GM23338 (cell line): ENCODE results near the gene TMX3. TPM values are rescaled to one million over a fixed set of nuclear protein-coding genes. Genes with fewer than 3 reads are reported as not detected.

ENCODE experiments used
- ATAC-seq: fragments of 200-7000 bp; cut with Tn5 transposase; 3 replicates; pipeline ENCODE4 v1.9.1; 2020
- DNase-seq: peaks from one replicate; pipeline ENCODE4 v3.0.0-alpha.2; 2015; ENCODE audit warnings: low spot score
- H2AFZ ChIP-seq: fragments of 200-600 bp; sonication (generic); 2 replicates; pipeline ENCODE4 v1.8.0; 2016; ENCODE audit warnings: antibody characterized with exemption, mild to moderate bottlenecking, moderate library complexity
- H3F3A ChIP-seq: fragments of 200-600 bp; sonication (generic); replicated peaks from 2 replicates; pipeline ENCODE4 v1.8.0; 2017; ENCODE audit warnings: antibody characterized with exemption, mixed run types, low read depth
- H3K27ac ChIP-seq: fragments of 200-600 bp; sonication (generic); 2 replicates; pipeline ENCODE4 v1.6.1; 2016; ENCODE audit warnings: low read depth
- H3K27me3 ChIP-seq: fragments of 200-600 bp; sonication (generic); 2 replicates; pipeline ENCODE4 v1.8.0; 2016; ENCODE audit warnings: mild to moderate bottlenecking, mixed run types, moderate library complexity; ENCODE audit not compliant: insufficient read depth
- H3K36me3 ChIP-seq: fragments of 200-600 bp; sonication (generic); 2 replicates; pipeline ENCODE4 v1.8.0; 2016; ENCODE audit warnings: mild to moderate bottlenecking; ENCODE audit not compliant: insufficient read depth
- H3K4me1 ChIP-seq: fragments of 200-600 bp; sonication (generic); 2 replicates; pipeline ENCODE4 v1.8.0; 2016; ENCODE audit warnings: mild to moderate bottlenecking, moderate library complexity; ENCODE audit not compliant: insufficient read depth
- H3K4me2 ChIP-seq: fragments of 200-600 bp; sonication (generic); 2 replicates; pipeline ENCODE4 v1.7.1; 2017; ENCODE audit warnings: mixed run types
- H3K4me3 ChIP-seq: fragments of 200-600 bp; sonication (generic); 2 replicates; pipeline ENCODE4 v1.6.1; 2016; ENCODE audit warnings: mixed run types
- H3K79me2 ChIP-seq: fragments of 200-600 bp; sonication (generic); replicated peaks from 2 replicates; pipeline ENCODE4 v1.8.0; 2017; ENCODE audit warnings: mild to moderate bottlenecking; ENCODE audit not compliant: insufficient read depth
- H3K9me2 ChIP-seq: fragments of 200-600 bp; sonication (generic); 2 replicates; pipeline ENCODE4 v1.8.0; 2017; ENCODE audit not compliant: insufficient read depth
- H4K20me1 ChIP-seq: fragments of 200-600 bp; sonication (generic); replicated peaks from 2 replicates; pipeline ENCODE4 v1.8.0; 2017; ENCODE audit warnings: mild to moderate bottlenecking; ENCODE audit not compliant: insufficient read depth
- H3K27ac Mint-ChIP-seq: 2 replicates; pipeline ENCODE4 v1.8.0; 2020; ENCODE audit warnings: inconsistent platforms, mild to moderate bottlenecking, moderate library complexity, mixed read lengths
- H3K27me3 Mint-ChIP-seq: 3 replicates; pipeline ENCODE4 v1.8.0; 2022; ENCODE audit warnings: low read depth, mild to moderate bottlenecking, moderate library complexity, mixed read lengths, inconsistent platforms; ENCODE audit not compliant: insufficient read depth, poor library complexity
- H3K36me3 Mint-ChIP-seq: 3 replicates; pipeline ENCODE4 v1.8.0; 2021; ENCODE audit warnings: low read depth, mild to moderate bottlenecking, inconsistent platforms, moderate library complexity, mixed read lengths
- H3K4me1 Mint-ChIP-seq: 3 replicates; pipeline ENCODE4 v1.8.0; 2020; ENCODE audit warnings: mild to moderate bottlenecking, inconsistent platforms, mixed read lengths
- H3K4me3 Mint-ChIP-seq: 3 replicates; pipeline ENCODE4 v1.8.0; 2021; ENCODE audit warnings: moderate library complexity, mild to moderate bottlenecking, inconsistent platforms, mixed read lengths
- H3K9me3 Mint-ChIP-seq: 3 replicates; pipeline ENCODE4 v1.8.0; 2020; ENCODE audit warnings: moderate library complexity, mild to moderate bottlenecking, inconsistent platforms, mixed read lengths
- CREB1 ChIP-seq: fragments of 250-450 bp; sonication (Bioruptor Pico); IDR thresholded peaks from 2 replicates; pipeline ENCODE4 v1.5.0; 2020; ENCODE audit warnings: low read depth, mild to moderate bottlenecking, moderate library complexity
- EZH2 ChIP-seq: fragments of 200-600 bp; sonication (generic); IDR thresholded peaks from one replicate; pipeline ENCODE4 v1.8.0; 2017; ENCODE audit warnings: antibody characterized with exemption, mild to moderate bottlenecking, low read depth; ENCODE audit not compliant: unreplicated experiment
- EZH2phosphoT487 ChIP-seq: fragments of 200-600 bp; sonication (generic); IDR thresholded peaks from one replicate; pipeline ENCODE4 v1.8.1; 2018; ENCODE audit warnings: antibody characterized with exemption; ENCODE audit not compliant: unreplicated experiment
- JUNB ChIP-seq: IDR thresholded peaks from one replicate; pipeline ENCODE4 v1.6.1; 2016; ENCODE audit warnings: antibody characterized with exemption; ENCODE audit not compliant: unreplicated experiment
- NANOG ChIP-seq: IDR thresholded peaks from 2 replicates; pipeline ENCODE4 v1.6.1; 2016; ENCODE audit warnings: antibody characterized with exemption, borderline replicate concordance
- POLR2AphosphoS5 ChIP-seq: IDR thresholded peaks from 2 replicates; pipeline ENCODE4 v1.6.1; 2016; ENCODE audit warnings: antibody characterized with exemption, low read depth
- STAT1 ChIP-seq: IDR thresholded peaks from one replicate; pipeline ENCODE4 v1.6.1; 2016; ENCODE audit warnings: antibody characterized with exemption; ENCODE audit not compliant: unreplicated experiment
- ZNF114 ChIP-seq: fragments of 250-450 bp; sonication (Bioruptor Pico); IDR thresholded peaks from 2 replicates; pipeline ENCODE4 v1.5.0; 2020; ENCODE audit warnings: mild to moderate bottlenecking, moderate library complexity
- ZNF331 ChIP-seq: fragments of 250-450 bp; sonication (Bioruptor Pico); IDR thresholded peaks from 2 replicates; pipeline ENCODE4 v1.5.0; 2020; ENCODE audit warnings: low read depth, mild to moderate bottlenecking, moderate library complexity
- polyA plus RNA-seq: library from polyadenylated mRNA; unstranded; fragments of >200 nt; fragmentation: Nextera tagmentation; extraction: Ambion mirVana; gene quantifications from 2 replicates; pipeline ENCODE4 v1.2.1, GENCODE V29; 2016
- total RNA-seq: library from RNA; depleted of rRNA; stranded (reverse); fragments of >200 nt; shearing (Covaris generic); gene quantifications from 2 replicates; pipeline ENCODE4 v1.2.3, GENCODE V29; 2014
- TF ChIP-seq, protein P1 (sequence below): IDR thresholded peaks from one replicate; pipeline ENCODE4 v1.6.1; 2018; ENCODE audit warnings: antibody characterized with exemption; ENCODE audit not compliant: unreplicated experiment
- TF ChIP-seq, protein P2 (sequence below): fragments of 250-450 bp; sonication (Bioruptor Pico); IDR thresholded peaks from 2 replicates; pipeline ENCODE4 v1.5.0; 2020; ENCODE audit warnings: mild to moderate bottlenecking, moderate library complexity
- TF ChIP-seq, protein P3 (sequence below), 2 experiments: fragments of 200-600 bp in 1 of 2; sonication (generic) in 1 of 2; conservative IDR thresholded peaks; 2 replicates each; pipeline versions ENCODE4 v1.5.1 to v1.6.1; 2016 to 2017; ENCODE audit warnings: antibody characterized with exemption in 2 of 2, low read depth in 2 of 2, mild to moderate bottlenecking in 2 of 2, moderate library complexity in 1 of 2

TMX3 gene
- total and polyA plus RNA-seq, 2 experiments from 2014 or later: 12.4 to 40.1 TPM

DNA sequence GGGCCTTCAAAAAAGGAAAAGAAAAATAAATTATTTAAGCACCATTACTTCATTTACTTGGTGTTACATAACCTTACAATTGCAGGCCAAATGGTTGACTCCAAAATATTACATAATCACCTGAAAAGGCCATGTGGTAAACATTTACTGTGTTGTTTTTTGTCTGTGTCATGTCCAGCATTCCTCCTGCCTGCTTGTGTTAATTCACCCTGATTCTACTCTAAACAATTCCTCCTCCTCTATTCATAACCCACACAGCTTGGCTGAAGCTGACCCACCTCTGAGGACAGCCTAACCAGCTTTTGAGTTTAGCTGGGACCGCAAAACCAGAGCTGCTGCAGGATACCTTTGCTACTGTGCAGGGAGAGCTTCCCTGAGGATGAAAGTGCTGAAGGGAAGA lies 35.4 kb downstream of the TMX3 start:
- DNase-seq (no peak), ATAC-seq (no peak)
- Mint-ChIP-seq H3K4me3 (no peak overlapping the region), H3K36me3 (peaks cover 36% of the 10 kb centered on the region), H3K27ac (no peak overlapping the region; the same call in 1 of the 2 replicates), H3K4me1 (no peaks in the 10 kb centered on the region), H3K9me3 (no peaks in the 10 kb centered on the region), H3K27me3 (peaks cover 3% of the 10 kb centered on the region)
- Histone ChIP-seq H3K4me2 (no peak overlapping the region), H2AFZ (no peak overlapping the region), H3K9me2 (no peaks in the 10 kb centered on the region), H3K4me3 (no peak overlapping the region), H3K4me1 (no peaks in the 10 kb centered on the region), H3F3A (no peaks in the 10 kb centered on the region), H3K36me3 (peaks cover 4% of the 10 kb centered on the region; the same call in 1 of the 2 replicates), H3K27ac (no peak overlapping the region), H4K20me1 (no peaks in the 10 kb centered on the region; the same call in 1 of the 2 replicates), H3K79me2 (no peaks in the 10 kb centered on the region), H3K27me3 (no peaks in the 10 kb centered on the region)
- TF ChIP-seq EZH2phosphoT487 (no peak), JUNB (no peak), ZNF114 (no peak), CREB1 (CRISPR knock-in tag) (no peak), POLR2AphosphoS5 (no peak), ZNF331 (CRISPR knock-in tag) (no peak), NANOG (no peak), EZH2 (no peak), STAT1 (no peak)
- TF ChIP-seq, protein P1, sequence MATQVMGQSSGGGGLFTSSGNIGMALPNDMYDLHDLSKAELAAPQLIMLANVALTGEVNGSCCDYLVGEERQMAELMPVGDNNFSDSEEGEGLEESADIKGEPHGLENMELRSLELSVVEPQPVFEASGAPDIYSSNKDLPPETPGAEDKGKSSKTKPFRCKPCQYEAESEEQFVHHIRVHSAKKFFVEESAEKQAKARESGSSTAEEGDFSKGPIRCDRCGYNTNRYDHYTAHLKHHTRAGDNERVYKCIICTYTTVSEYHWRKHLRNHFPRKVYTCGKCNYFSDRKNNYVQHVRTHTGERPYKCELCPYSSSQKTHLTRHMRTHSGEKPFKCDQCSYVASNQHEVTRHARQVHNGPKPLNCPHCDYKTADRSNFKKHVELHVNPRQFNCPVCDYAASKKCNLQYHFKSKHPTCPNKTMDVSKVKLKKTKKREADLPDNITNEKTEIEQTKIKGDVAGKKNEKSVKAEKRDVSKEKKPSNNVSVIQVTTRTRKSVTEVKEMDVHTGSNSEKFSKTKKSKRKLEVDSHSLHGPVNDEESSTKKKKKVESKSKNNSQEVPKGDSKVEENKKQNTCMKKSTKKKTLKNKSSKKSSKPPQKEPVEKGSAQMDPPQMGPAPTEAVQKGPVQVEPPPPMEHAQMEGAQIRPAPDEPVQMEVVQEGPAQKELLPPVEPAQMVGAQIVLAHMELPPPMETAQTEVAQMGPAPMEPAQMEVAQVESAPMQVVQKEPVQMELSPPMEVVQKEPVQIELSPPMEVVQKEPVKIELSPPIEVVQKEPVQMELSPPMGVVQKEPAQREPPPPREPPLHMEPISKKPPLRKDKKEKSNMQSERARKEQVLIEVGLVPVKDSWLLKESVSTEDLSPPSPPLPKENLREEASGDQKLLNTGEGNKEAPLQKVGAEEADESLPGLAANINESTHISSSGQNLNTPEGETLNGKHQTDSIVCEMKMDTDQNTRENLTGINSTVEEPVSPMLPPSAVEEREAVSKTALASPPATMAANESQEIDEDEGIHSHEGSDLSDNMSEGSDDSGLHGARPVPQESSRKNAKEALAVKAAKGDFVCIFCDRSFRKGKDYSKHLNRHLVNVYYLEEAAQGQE: no peak
- TF ChIP-seq, protein P2, sequence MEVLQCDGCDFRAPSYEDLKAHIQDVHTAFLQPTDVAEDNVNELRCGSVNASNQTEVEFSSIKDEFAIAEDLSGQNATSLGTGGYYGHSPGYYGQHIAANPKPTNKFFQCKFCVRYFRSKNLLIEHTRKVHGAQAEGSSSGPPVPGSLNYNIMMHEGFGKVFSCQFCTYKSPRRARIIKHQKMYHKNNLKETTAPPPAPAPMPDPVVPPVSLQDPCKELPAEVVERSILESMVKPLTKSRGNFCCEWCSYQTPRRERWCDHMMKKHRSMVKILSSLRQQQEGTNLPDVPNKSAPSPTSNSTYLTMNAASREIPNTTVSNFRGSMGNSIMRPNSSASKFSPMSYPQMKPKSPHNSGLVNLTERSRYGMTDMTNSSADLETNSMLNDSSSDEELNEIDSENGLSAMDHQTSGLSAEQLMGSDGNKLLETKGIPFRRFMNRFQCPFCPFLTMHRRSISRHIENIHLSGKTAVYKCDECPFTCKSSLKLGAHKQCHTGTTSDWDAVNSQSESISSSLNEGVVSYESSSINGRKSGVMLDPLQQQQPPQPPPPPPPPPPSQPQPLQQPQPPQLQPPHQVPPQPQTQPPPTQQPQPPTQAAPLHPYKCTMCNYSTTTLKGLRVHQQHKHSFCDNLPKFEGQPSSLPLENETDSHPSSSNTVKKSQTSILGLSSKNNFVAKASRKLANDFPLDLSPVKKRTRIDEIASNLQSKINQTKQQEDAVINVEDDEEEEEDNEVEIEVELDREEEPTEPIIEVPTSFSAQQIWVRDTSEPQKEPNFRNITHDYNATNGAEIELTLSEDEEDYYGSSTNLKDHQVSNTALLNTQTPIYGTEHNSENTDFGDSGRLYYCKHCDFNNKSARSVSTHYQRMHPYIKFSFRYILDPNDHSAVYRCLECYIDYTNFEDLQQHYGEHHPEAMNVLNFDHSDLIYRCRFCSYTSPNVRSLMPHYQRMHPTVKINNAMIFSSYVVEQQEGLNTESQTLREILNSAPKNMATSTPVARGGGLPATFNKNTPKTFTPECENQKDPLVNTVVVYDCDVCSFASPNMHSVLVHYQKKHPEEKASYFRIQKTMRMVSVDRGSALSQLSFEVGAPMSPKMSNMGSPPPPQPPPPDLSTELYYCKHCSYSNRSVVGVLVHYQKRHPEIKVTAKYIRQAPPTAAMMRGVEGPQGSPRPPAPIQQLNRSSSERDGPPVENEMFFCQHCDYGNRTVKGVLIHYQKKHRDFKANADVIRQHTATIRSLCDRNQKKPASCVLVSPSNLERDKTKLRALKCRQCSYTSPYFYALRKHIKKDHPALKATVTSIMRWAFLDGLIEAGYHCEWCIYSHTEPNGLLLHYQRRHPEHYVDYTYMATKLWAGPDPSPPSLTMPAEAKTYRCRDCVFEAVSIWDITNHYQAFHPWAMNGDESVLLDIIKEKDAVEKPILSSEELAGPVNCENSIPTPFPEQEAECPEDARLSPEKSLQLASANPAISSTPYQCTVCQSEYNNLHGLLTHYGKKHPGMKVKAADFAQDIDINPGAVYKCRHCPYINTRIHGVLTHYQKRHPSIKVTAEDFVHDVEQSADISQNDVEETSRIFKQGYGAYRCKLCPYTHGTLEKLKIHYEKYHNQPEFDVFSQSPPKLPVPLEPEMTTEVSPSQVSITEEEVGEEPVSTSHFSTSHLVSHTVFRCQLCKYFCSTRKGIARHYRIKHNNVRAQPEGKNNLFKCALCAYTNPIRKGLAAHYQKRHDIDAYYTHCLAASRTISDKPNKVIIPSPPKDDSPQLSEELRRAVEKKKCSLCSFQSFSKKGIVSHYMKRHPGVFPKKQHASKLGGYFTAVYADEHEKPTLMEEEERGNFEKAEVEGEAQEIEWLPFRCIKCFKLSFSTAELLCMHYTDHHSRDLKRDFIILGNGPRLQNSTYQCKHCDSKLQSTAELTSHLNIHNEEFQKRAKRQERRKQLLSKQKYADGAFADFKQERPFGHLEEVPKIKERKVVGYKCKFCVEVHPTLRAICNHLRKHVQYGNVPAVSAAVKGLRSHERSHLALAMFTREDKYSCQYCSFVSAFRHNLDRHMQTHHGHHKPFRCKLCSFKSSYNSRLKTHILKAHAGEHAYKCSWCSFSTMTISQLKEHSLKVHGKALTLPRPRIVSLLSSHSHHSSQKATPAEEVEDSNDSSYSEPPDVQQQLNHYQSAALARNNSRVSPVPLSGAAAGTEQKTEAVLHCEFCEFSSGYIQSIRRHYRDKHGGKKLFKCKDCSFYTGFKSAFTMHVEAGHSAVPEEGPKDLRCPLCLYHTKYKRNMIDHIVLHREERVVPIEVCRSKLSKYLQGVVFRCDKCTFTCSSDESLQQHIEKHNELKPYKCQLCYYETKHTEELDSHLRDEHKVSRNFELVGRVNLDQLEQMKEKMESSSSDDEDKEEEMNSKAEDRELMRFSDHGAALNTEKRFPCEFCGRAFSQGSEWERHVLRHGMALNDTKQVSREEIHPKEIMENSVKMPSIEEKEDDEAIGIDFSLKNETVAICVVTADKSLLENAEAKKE (CRISPR knock-in tag): no peak
- TF ChIP-seq, protein P3, sequence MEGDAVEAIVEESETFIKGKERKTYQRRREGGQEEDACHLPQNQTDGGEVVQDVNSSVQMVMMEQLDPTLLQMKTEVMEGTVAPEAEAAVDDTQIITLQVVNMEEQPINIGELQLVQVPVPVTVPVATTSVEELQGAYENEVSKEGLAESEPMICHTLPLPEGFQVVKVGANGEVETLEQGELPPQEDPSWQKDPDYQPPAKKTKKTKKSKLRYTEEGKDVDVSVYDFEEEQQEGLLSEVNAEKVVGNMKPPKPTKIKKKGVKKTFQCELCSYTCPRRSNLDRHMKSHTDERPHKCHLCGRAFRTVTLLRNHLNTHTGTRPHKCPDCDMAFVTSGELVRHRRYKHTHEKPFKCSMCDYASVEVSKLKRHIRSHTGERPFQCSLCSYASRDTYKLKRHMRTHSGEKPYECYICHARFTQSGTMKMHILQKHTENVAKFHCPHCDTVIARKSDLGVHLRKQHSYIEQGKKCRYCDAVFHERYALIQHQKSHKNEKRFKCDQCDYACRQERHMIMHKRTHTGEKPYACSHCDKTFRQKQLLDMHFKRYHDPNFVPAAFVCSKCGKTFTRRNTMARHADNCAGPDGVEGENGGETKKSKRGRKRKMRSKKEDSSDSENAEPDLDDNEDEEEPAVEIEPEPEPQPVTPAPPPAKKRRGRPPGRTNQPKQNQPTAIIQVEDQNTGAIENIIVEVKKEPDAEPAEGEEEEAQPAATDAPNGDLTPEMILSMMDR (conservative IDR thresholded peaks at IDR 0.05; ENCODE audit: low read depth in 2 of 2): no peak
